Endometrial microvascular endothelial cells (primary cell): Measurements from ENCODE around the gene NAPG. TPM values are rescaled to one million over a fixed set of nuclear protein-coding genes. Genes with fewer than 3 reads are reported as not detected.
"Not testable (repeated sequence)": the region's sequence is repeated elsewhere in the genome, so short reads cannot be mapped to it uniquely, and the experiment has no call there.

Experiments
- in situ Hi-C: cut with HindIII; loops from 2 replicates; pipeline ENCODE4 v1.10.0; 2017; ENCODE audit warnings: low sequenced_read_pairs, low pct_unique_long_range_greater_than_20kb; ENCODE audit errors: inconsistent ontology term
- total RNA-seq: library from RNA; depleted of rRNA; stranded (reverse); fragments of >200 nt; gene quantifications from one replicate; pipeline ENCODE4 v1.2.3, GENCODE V29; 2015; ENCODE audit errors: inconsistent ontology term

The NAPG gene
- total RNA-seq, 1 donor from 2014 or later, result 23.5 TPM

DNA sequence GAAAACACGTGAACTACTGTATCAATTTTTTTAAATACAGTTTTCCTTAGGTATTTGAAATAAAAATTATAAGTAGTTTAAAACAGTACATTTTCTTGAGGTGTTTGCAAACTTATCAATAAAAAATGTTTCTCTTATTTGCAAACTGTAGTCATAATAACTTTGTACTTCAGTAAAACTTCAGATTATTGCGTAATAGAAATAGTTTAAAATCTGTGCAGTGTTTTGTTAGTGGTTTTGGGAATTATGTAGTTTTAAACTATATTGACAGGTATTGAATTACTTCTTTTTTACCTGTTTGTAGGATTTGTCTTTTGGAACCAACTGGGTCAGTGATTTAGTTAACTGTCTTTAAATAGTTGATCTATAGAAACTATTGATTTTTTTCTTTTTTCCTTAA lies 7.3 kb downstream of the NAPG start:
- in situ Hi-C loops, result no loop called here

DNA sequence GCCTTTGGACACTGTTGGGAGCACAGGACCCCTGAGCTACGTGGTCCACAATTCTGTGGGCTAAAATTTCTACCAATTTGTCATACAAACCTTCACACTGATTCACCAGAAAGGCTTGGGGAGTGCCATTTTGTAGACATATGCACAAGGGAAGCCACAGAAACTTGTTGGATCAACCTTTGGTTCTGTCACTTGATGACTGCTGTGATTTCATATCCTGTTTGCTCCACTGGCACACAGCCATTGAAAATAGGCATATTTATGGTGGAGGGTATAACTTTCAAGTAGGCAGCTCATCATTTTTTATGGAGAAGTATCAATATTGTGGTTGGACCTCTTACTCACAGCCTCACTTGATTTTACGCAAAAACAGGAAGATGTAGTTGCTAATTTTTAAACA lies 10.5 kb downstream of the NAPG start:
- in situ Hi-C loops, result no loop called here

DNA sequence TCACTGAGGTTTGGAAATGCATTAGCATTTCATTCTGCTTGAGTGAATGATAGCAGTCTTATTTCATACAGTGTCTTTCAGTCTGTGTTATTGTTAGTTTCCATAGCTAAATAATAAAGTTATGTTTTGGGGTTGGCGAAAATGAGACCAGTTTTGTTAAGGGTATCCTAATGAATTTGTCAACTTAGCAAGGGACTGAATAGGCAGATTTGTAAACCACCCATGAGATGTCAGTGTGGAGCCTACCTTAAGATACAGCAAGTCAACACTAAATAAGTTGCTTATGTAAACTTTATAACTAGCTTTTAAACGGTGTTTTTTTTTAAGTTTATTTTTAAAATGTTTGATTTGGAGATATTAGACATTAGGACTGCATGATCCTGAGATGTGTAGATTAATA lies 11.9 kb downstream of the NAPG start:
- in situ Hi-C loops, result no loop called here

DNA sequence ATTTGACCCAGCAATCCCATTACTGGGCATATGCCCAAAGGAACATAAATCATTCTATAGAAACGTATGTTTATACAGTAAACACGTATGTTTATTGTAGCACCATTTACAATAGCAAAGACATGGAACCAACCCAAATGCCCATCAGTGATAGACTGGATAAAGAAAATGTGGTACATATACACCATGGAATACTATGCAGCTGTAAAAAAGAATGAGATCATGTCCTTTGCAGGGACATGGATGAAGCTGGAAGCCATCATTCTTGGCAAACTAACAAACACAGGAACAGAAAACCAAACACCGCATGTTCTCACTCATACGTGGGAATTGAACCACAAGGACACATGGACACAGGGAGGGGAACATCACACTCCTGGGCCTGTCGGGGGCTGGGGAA lies 13.3 kb downstream of the NAPG start:
- in situ Hi-C loops, result not testable (repeated sequence)

DNA sequence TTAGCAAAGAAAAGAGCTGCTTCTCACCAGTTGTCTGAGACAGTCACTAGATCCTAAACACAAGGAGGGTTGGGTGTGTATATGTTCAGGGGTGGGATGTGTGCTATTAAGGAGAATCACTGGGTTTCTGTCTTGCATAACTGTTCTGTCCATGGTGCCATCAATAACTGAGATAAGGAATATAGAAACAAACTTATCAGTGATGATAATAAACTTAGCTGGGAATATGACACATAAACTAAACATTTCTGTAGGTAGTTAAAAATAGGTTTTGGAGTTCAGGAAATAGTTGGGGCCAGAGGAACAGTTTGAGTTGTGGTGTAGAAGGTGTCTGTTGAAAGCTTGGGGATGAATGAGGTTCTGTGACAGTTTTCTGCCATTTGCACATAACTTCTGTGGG lies 17.4 kb downstream of the NAPG start:
- in situ Hi-C loops, result no loop called here

DNA sequence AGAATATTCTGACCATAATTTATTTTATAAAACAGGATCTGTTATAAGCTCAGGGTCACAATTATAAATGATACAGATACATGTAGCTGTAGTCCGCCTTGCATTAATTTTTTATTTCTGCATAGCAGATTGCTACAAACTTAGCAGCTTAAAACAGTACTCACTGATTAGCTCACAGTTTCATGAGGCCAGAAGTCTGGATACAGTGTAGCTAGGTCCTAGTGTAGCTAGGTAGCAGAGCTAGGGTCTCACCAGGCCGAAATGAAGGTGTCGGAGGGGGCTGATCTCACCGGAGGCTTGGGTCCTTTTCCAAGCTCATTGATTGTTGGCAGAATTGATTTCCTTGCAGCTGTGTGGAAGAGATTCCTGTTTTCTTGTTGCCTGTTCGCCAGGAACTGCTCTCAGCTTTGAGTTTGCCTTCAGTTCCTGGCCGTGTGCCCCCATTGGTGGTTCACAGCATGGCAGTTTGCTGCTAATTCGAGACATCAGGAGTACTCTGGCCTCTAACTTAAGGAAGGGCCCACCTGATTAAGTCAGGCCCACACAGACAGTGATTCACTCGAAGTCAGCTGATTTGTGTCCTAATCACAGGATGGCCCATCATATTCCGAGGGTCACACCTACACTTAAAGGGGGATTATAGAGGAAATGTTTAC lies 18.4 kb downstream of the NAPG start:
- in situ Hi-C loops, result no loop called here

DNA sequence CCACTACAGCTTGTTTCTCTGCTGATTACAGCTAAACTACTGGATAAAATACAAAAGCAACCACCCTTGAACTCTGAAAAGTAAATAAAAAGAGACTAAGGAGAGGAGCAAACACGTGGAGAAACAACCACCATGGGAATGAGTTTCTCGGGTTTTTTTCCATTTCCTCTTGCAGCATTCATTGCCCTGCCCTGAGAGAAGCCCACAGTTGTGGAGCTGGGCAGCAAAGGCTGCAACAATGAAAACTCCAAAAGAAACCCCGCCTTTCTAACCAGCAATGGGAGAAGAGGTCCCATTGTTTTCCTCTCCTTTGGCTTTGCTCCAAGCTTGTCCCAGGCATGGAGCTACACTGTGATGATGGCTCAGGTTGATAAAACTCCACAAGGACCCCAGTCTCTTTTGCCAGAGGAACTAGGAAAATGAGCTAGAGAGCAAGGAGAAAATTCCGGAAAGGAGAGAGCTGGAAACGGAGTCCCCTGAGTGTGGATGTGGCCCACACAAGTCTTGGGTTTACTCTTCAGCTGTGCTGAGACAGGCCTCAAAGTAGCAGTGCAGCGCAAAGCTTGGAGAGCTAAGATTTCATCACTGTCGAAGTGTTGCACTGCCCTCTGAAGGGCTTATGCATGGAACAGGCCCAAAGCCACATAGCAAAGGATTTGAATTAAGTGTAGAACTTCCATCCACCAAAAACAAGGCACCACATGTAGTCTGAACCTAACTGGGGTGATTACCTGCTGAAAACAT lies 20.9 kb downstream of the NAPG start:
- in situ Hi-C loops, result no loop called here

DNA sequence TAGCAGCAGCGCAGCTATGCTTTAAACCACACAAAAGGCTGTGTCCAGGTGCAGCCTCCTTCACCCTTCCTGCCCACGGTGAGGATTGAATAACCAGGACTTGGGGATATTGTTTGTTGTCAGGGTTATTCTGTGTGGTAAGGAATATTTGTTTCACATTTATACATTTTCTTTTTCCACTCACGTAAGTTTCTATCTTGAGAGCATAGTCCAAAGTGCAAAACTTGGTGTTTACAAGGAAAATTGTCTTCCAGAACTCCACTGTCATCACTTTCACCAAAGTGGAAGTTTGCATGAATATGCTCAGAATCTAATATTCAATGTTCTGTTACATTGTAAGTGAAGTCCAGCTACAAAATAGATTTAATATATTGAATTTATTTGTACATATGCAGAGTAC lies 26.4 kb downstream of the NAPG start:
- in situ Hi-C loops, result no loop called here

DNA sequence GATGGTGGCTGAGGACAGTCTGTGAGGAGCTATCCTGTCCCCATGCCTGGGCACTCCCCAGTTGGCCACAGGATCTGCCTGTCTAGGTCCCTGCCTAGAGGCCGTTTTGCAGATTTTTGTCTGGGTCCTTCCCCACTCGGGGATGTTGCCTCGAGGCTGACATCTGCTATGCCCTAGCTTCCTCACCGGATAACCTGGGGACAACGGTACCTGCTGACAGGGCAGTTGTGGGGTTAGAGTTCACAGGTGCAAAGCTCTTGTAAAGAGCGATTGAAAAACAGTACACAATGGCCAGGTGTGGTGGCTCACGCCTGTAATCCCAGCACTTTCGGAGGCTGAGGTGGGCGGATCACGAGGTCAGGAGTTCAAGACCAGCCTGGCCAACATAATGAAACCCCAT lies 30.4 kb downstream of the NAPG start:
- in situ Hi-C loops, result not testable (repeated sequence)

DNA sequence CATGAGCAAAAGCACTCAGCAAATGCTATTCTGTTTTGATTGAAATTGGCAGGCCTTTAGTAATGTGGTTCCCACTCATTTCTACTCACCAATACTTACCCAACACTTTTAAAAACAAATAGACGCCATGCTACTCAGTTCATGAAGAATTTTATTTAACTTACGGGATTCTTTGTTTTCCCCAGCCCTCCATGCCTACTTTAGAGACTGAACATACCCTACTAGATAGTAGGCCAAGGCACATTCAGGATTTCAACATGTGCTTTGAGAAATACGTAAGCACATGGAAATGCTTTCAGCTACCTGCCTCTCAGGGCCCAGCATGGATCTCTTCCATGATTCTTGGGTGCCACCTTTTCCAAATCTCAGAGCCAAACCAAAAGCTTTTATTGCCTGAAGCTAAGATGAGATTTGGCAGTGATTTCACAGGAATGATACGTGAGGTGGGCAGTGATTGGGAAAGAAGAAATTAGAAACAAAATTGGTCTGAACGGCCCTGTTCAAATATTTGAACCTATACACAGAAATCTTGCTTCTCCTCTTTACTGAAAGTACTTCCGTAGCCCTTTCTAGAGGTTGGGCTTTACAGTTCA lies 31.4 kb downstream of the NAPG start:
- in situ Hi-C loops, result no loop called here

DNA sequence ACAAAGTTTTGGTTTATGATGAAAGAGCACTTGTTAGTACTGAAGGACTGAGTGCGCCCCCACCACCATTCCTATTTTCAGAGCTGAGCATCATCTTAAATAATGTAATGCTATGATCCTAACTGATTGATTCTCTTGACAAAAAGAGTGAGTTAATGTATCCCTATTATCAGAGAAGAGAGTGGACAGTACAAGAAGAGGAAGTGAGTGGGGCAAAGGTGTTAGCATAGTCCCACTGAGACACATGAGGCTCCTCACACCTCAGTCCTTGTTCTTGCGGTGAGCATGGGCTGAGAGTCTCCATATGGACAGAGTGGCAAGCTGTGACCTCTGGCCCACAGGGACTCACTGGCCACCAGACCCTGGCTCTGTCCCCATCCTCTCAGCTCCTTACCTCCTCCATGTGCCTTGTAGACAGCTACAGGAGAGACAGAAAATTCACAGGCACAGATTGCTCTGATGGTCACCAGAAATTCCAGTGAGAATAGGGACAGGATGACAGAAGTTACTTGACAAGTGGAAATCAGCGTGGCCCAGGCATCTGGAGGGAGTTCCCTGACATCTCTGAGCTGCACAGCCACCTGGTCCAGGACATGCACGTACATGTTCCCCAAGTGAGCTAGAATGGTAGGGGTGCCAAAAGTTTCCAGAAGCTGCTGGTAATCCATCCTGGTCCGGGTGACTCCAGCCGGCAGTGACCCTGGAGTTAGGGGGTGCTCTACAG lies 32.6 kb downstream of the NAPG start:
- in situ Hi-C loops, result no loop called here

DNA sequence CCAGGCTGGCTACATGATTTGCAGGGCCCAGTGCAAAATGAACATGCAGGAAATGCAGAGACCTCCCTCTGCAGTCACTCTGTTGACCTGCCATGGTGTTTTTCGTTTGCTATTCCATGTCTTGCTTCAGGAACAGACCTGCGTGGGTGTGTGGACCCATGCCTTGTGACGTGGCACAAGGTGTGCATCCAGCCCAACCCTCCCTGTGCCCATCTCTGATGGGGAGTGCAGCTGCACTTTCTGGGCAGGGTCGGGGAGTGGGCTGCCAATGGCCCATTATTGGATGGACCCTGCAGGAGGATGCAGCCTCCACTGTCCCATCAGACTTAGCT lies 33.1 kb downstream of the NAPG start:
- in situ Hi-C loops, result no loop called here

DNA sequence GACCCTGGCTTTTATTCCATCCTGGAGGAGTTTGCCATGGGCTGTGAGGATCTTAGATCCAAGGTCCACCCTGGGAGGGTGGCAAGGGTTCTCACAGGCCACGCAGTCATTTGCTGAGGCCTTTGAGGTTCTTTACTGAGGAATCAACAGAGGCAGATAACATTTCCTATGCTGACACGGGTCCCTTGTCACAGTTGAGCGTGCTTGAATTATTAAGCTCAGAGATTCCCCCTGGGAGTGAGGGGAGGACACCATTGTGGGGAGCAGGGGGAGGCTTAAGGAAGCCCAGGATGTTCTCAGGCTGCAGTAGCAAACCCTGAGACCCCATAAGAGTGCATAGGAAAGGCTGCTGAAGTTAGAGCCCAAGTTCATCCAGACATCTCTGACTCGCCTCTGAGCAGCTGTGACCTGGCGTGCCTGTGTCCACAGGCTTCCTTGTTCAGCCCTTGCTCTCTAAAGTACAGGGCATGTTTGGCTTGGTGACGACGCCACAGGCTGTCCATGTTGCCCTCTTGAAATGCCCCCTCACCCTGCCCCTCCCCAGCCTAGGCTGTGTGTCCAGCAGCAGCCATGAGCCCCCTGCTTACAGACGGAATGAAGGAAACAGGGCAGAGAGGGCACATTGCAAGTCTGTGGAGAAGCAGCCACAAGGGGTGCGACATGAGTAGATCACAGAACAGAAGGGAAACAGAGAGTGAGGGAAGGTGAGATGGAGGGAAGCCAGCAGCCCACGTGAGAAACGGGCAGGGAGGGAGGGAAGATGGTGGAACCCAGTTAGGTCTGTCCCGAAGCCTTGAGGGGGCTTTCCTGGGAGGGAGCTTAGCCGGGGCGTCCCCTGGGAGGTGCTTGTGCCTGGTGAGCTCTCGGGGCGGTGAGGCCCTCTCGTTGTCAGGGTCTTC lies 34.0 kb downstream of the NAPG start:
- in situ Hi-C loops, result no loop called here

DNA sequence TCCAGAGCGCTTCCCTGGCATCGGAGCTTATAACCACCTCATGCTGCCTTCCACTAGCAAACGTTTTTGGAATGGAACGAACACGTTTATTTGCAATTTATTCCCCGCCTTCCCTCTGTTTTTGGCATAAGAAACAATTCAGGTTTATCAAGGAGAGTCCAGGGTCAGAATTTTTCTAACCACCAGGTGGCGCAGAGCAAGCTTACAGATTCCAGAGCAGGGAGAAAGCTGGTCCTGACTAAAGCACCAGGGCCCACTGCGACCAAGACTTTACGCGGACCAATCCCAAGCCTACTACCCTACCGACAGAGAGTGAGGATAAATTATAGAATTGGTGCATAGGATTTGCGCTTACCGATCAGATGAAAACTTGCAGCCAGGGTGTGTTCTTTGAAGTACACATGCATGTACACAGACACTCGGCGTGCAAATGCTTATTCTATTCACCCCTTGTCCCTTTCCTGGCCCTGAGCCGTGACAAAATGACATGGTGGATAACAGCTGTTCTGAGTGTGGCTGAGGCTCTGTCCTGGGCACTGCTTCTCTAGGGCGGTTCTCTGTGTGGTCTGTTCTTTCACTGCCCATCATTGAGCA lies 34.7 kb downstream of the NAPG start:
- in situ Hi-C loops, result no loop called here

DNA sequence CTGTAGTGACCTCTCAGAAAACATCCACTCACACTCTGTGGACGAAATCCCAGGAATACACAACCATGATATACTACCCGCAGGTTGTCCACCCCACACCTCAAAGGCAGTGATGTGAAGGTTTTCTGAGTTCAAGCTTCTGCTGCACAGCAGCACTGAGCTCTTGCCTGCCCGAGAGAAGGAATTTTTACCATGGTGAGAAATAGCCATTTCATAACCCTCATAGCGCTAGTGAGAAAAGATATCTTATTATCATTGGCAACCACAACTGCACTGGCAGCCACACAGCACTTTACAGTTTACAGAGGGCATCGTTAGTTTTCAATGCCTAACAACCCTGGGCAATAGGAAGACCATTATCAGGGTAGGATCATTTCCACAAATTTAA lies 36.9 kb downstream of the NAPG start:
- in situ Hi-C loops, result no loop called here

DNA sequence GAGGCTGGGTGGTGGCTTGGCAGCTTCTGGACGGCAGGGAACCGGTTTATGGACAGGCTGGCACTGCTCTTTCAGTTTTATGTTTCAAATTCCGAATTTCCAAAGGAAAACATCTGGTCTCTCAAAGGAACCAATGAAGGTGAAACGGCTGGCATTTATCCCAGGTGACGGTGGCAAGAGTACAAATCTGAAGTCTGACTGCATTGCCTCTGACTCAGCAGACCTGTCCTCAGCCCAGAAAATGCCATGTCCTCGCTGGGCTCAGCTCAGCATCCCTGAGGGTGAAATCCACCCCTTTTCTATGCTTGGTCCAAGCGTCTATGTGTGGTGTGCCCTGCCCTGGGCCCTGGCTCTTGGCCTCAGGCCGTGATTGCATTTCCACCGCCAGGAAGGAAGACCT lies 38.1 kb downstream of the NAPG start:
- in situ Hi-C loops, result no loop called here

DNA sequence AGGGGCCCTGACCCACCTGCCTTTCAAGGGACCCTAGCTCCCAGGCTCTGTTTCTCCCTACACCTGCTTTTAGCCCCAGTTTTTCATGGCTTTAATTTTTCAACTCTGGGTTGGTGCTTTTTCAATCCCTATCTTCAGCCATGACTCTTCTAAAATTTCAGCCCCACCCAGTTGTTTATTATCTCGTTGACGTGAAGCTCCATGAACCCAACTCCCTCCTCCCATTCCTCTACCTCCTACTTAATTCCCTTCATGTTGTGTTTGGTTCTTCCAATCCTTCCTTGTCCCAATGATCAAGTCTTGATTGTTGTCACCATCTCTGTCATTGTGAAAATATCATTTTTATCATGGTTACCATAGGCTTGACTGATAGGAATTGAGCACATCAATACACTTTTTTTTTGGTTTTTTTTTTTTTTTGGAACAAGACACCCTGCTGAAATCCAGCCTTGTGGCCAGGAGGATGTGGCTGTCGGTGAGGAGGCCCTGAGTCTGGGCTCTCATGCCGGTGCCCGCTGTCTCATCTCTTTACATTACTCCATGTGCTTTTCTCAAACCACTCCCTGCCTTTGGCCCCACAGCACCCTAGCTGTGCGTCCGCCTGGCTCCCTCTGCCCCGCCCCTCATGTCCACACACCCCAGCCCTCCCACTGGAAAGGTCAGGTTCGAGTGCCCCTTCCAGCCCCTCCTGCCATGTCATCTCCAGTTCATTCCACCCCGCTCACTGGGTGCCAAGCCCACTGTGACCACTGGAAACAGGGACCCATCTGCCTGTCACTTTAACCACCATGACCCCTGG lies 39.3 kb downstream of the NAPG start:
- in situ Hi-C loops, result no loop called here

DNA sequence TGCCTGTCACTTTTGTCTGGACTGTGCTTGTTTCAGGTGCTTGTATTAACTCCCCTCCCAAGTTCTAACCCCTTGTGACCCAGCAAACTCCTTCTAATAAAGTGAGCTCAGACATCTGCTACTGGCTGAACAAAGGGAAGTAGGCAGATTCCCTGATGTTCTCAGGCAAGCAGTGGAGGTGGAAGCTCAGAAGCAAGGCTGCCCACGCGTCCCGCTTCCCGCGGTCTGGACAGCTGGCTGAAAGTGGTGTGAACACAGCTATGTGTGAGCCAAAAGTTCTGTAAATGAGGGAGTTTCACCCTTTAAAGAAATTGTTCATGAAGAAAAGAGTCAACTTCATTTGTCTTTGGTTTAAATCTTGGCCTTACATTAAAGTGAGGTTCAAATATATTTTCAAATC lies 40.0 kb downstream of the NAPG start:
- in situ Hi-C loops, result no loop called here
